Measurements from ENCODE around the gene SLC30A10. TPM values are rescaled to one million over a fixed set of nuclear protein-coding genes. Genes with fewer than 3 reads are reported as not detected.

SLC30A10 gene
- total RNA-seq, 1 donor from 2014 or later, result 0.25 TPM

- H3K36me3 ChIP-seq, result no peaks in the 10 kb centered on the region
- H3K27ac ChIP-seq, result no peak overlapping the region
- no peaks in the 10 kb centered on the region for H3K27me3 ChIP-seq
- H3K9me3 ChIP-seq, result no peaks in the 10 kb centered on the region
- TF ChIP-seq POLR2AphosphoS5 (IDR thresholded peaks at IDR 0.05; ENCODE audit: insufficient read depth in 1 of 2, low read depth in 1 of 2) (no peak), POLR2A (IDR thresholded peaks at IDR 0.05) (no peak), CTCF (IDR thresholded peaks at IDR 0.05) (no peak)
- H3K4me1 ChIP-seq, result no peaks in the 10 kb centered on the region
- H3K4me3 ChIP-seq, result no peak overlapping the region
- DNase-seq (ENCODE audit: extremely low spot score in 2 of 2), result no peak
- intact Hi-C loops (cut with DNase I), result no loop called here
These were observed 10.4 kb downstream of the SLC30A10 start for GRCh38 chr1:219917851-219918466.

GRCh38 chr1:219917281-219917680 lies 11.1 kb downstream of the SLC30A10 start:
- no peak overlapping the region for H3K4me3 ChIP-seq
- H3K27me3 ChIP-seq, result no peaks in the 10 kb centered on the region
- no peaks in the 10 kb centered on the region for H3K36me3 ChIP-seq
- DNase-seq (ENCODE audit: extremely low spot score in 2 of 2), result no peak
- H3K27ac ChIP-seq, result no peak overlapping the region
- no peaks in the 10 kb centered on the region for H3K9me3 ChIP-seq
- intact Hi-C loops (cut with DNase I), result no loop called here
- no peaks in the 10 kb centered on the region for H3K4me1 ChIP-seq
- TF ChIP-seq POLR2AphosphoS5 (IDR thresholded peaks at IDR 0.05; ENCODE audit: insufficient read depth in 1 of 2, low read depth in 1 of 2) (no peak), CTCF (IDR thresholded peaks at IDR 0.05) (no peak), POLR2A (IDR thresholded peaks at IDR 0.05) (no peak)

GRCh38 chr1:219916257-219916656 lies 12.1 kb downstream of the SLC30A10 start:
- Histone ChIP-seq H3K4me1 (no peaks in the 10 kb centered on the region), H3K9me3 (no peaks in the 10 kb centered on the region), H3K36me3 (no peaks in the 10 kb centered on the region), H3K27ac (no peak overlapping the region), H3K27me3 (no peaks in the 10 kb centered on the region), H3K4me3 (no peak overlapping the region)
- DNase-seq (ENCODE audit: extremely low spot score in 2 of 2), result no peak
- no peak for TF ChIP-seq POLR2AphosphoS5 (IDR thresholded peaks at IDR 0.05; ENCODE audit: insufficient read depth in 1 of 2, low read depth in 1 of 2)
- intact Hi-C loops (cut with DNase I), result no loop called here

- H3K4me3 ChIP-seq, result no peak overlapping the region
- H3K36me3 ChIP-seq, result no peaks in the 10 kb centered on the region
- H3K4me1 ChIP-seq, result no peaks in the 10 kb centered on the region
- no peaks in the 10 kb centered on the region for H3K27me3 ChIP-seq
- no peak for DNase-seq (ENCODE audit: extremely low spot score in 2 of 2)
- H3K27ac ChIP-seq, result no peak overlapping the region
- no peak for TF ChIP-seq POLR2AphosphoS5 (IDR thresholded peaks at IDR 0.05; ENCODE audit: insufficient read depth in 1 of 2, low read depth in 1 of 2)
- TF ChIP-seq POLR2A (IDR thresholded peaks at IDR 0.05), result no peak
- TF ChIP-seq CTCF (IDR thresholded peaks at IDR 0.05), result no peak
- no peaks in the 10 kb centered on the region for H3K9me3 ChIP-seq
- intact Hi-C loops (cut with DNase I), result no loop called here
These were observed 15.2 kb downstream of the SLC30A10 start for GRCh38 chr1:219913005-219913770.

GRCh38 chr1:219910716-219911115 lies 17.6 kb downstream of the SLC30A10 start:
- no peaks in the 10 kb centered on the region for H3K9me3 ChIP-seq
- no peak overlapping the region for H3K27ac ChIP-seq
- H3K36me3 ChIP-seq, result no peaks in the 10 kb centered on the region
- no peak for TF ChIP-seq POLR2A (IDR thresholded peaks at IDR 0.05)
- TF ChIP-seq CTCF (IDR thresholded peaks at IDR 0.05), result no peak
- TF ChIP-seq POLR2AphosphoS5 (IDR thresholded peaks at IDR 0.05; ENCODE audit: insufficient read depth in 1 of 2, low read depth in 1 of 2), result no peak
- no peak overlapping the region for H3K4me3 ChIP-seq
- no peaks in the 10 kb centered on the region for H3K4me1 ChIP-seq
- DNase-seq (ENCODE audit: extremely low spot score in 2 of 2), result no peak
- no peaks in the 10 kb centered on the region for H3K27me3 ChIP-seq
- intact Hi-C loops (cut with DNase I), result no loop called here
